Activated T-helper 1 cell treated with anti-CD3 and anti-CD28 coated beads, Interleukin-2, amount 50 U/mL, for 16 hours (primary cell): ENCODE data around the gene DHRS1.

Experiments used
- DNase-seq, 2 donors: peaks; one replicate each; pipeline ENCODE4 v3.0.0-alpha.2; 2020; ENCODE audit warnings: low read depth in 1 of 2, low spot score in 1 of 2

The DHRS1 gene

DNA sequence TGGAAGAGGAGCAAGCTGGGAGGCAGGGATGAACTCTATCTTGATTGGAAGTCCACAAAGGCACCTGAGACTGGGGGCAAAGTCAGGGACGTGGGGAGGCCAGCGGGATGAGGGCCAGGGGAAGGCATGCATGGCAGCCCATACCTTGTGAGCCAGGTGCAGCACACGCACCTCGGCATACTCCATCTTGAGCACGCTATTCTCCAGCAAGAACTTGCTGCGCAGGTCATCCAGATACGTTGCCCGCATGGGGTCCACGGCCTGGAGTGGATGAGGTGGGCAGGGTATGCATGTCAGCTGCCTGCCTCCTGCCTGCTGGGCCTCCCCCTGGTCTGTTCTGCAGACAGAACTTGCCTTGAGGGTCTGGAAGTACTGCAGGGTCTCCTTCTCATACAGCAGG, 32.1 kb downstream of the DHRS1 start:
- DNase-seq: no peak

DNA sequence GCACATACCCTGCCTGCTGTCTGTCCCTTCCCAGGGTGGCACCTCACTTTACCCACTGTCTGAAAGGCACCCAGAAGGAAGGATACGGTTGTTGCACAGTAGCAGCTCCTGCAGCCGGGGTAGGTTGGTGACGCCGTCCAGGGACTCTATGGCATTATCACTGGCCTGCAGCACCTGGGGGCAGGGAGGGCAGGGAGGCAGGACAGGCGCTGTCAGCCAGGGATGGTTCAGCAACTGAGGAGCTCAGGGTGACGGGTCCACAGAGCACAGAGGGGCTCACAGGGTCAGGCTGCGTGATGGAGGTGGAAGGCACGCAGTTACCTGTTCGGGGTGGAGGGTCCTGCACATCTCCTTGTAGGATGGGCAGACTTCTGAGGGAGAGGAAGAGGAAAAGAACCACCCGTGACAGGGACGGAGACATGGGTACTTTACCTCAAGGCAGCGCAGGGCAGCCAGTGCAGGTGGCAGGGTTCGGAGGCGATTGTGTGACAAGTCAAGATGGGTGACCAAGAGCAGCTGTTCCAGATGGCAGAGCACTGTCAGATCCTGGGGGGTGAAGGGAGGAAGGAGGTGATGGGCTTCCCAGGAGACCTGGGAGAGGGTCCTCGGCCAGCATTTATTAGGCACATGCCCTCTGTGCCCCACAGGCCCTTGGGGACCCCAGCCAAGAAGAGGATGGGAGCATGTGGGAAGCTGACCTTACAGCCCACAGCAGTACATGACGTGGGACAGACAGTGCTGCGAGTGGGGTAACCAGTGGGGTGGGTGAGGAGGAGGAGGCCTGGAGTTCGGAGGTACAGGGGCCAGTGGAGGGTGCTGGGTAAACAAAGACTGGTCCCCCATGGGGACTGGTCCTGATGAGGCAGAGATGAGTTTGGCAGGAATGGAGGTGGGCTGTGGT, 33.0 kb downstream of the DHRS1 start:
- no peak for DNase-seq

DNA sequence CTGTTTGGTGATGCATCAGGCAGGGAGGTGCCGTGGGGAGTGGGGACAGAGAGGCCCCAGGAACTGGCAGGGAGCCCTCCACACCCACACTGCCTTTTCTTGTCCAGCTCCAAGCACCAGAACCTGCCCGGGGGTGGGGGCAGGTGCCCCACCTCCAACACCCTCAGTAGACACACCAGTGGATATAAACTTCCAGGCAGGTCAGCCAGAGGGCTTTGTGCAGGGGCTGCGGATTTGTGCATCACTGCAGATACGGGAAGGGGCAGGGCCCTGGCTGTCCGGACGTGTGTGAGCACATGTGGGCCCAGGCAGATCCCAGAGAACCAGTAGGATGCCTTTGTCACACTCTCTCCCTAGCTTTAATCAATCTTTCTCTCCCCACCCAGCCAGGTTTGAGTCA, 35.3 kb downstream of the DHRS1 start:
- no peak for DNase-seq

DNA sequence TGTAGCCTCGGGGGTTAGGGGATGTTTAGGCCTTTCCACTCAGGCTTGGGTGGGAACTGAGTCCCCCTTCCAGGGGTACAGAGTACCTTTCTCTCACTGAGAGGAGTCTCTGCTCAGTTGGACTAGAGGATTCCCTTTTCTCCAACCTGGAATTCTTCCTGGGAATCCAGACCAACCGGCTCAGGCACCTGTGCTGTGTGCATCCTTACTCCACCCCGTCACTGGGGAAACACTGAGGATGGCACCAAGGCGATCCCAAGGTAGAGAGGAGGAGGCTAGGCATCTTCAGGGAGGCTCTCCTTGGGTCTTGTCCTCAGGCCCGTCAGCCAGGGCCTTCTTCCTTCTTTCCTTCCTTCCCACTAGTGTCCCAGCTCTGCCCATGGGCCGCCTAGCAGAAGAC, 35.7 kb downstream of the DHRS1 start:
- no peak for DNase-seq

DNA sequence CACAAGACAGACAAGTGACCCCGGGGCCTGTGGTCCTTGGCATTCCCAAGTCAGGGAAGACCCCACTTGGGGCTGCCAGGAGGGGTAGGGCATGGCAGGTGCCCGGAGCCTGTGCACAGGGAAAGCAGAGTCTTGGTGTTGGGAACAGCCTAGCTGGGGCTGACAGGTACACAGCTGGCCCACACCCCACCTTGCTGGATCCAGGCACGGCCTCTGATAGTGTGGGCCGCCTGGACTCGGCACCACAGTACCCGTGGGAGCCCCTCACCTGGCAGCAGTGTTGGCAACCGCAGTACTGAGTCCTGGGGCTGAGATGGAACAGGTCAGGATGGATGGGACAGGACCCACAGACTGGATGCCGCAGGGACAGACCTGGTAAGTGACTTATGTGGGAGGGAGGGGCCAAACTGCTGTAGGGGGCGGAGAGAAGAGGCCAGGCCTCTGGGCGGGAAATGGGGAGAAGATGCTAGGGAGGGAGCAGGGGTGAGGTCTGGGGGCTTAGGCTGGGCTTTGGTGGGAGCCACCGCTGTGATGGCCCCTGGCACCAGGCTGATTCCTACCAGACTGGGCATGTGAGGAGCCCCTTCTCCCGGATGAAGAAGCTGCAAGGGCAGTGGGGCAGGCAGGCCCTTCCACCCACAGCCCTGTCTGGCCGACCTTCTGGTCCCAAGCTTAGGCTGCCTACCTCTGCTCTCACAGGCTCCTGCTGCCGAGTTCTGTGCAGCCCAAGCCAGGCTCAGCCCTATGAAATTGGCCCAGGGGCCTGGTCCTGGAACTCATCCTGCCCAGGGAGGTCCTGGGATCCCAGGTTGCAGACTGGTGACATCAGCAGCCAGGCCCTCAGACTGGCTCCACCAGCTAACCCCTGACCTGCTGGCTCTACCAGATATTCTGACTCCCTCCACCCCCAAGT, 36.5 kb downstream of the DHRS1 start, which contains the start of gene TGM1:
TGM1 (minus strand) TSS at position 357 of the 913 bp plus-strand sequence. CDS start 825 bp downstream, outside the sequence.
- no peak for DNase-seq

DNA sequence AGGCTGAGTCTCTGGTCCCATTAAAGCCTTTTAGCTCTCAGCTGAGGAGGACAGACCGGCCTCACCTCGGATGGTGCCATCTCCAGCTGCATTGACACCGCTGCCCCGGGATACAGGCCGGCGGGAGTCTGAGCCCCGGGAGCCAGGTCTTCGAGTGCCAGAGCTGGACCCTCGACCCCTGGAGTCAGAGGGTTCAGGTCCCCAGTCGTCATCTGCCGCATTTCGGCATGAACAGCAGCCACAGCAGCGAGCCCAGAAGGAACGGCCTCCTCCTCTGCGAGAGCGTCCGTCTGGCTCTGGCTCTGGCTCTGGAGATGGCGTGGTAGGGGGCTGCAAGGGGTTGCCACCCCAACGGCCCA, 37.6 kb downstream of the DHRS1 start:
- DNase-seq: no peak

DNA sequence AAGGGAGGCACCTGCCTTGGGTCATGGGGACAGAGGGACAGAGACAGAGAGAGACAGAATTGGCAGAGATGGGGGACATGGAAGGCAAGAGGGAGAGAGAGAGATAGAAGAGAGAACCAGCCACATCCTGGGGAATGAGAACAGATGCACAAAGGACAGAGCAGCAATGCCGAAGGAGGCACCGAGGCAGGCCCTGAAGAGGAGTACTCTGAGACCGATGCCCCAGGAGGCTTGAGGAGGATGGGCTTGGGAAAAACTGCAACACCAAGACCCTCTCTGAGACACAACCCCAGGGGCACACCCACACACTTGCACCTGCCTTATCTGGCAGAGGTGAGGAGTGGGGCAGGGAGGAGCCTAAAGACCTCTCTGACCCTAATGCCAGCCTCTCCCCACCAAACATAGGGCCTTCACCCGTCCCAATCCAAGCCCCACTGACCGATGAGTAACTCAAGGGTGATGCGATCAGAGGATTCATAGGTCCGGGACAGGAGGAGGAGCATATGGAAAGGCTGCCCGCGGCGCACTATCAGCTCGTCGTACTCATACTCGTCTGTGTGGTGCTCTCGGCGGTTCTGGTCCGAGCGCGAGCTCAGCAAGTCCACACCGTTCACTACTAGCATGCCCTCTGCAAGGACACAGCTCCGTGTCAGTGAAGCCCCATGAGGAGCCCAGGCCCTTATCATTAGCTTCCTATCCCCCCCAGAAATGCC, 38.2 kb downstream of the DHRS1 start:
- no peak for DNase-seq

DNA sequence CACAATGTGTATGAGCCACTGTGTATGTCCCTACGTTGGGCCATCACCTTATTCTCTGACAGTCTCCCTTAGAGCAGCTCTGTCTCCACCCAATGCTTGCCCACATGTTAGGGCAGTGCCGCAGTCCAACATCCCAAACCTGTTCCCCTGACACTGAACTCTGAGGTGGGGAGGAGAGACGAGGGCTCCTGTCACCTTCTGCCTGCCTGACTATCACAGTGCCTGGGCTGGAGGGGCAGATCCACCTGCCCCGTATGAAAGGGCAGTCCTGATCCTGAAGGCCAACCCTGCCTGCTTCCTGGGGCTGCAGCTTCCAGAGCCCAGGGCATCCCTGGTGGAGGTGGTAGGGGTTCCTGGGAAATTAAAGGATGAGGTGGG, 38.8 kb downstream of the DHRS1 start:
- DNase-seq: no peak

DNA sequence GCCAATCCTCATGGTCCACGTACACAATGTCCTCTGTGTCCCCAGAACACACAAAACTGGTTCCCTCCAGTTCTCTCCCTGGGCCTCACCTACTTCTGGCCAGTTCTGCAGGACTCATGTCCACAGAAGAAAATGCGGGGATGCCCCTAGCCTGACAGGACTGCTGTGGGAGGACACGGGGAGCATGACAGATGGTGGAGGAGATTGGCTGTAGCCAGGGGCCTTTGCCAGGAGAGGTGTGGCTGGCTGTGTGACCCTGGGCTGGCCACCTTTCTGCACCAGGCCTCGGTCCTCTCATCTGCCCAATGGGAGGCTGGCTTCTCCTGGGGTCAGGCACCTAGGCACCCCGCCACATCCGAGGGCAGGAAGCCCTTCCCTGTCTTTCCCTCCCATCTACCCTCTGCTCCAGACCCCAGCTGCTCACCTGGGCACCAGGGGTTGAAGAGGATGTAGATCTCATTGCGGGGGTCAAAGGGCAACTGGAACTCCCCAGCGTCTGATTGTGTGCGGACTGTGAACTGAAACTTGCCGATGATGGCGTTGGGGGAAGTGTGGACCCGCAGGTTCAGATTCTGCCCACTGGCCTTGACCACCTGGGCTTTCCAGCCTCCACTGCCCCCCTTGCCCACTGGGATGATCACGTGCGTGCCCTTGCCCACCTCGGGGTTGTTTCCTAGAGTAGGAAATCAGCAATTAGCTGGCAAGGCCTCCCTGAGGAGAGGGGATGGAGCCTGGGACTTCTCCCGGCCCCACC, 39.4 kb downstream of the DHRS1 start:
- no peak for DNase-seq

DNA sequence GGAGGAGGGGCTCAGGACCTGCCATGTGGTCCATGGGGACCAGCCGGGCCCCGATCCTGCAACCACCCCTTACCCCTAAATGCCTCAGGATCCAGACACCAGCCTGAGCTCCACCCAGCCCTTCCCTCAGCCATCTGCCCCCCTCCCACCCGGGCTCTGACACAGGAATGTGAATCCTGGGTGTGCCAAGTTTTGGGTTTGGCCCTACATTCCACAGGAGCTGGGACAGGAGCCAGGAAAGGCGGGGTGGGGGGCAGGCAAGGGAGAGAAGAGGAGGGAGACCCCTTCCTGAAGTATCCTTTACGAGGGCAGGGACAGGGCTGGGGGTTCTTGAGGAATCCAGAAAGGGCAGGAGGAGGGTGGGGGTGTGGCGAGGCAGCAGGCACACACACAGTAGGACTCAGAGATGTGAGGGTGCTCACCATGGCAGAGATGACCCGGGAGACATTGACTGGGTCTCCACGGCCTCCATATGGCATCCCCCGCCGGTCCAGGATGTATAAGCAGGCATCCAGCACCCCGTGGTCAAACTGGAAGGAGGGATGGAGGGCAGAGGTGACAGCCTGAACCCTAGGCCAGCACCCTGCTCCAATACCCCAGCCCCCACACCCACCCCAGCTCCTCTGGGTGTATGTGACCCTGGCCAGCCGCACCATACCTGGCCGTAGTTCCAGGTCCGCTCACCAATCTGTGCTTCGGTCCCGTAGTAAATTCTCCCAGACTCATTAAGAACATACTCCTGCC, 40.1 kb downstream of the DHRS1 start:
- DNase-seq: no peak

DNA sequence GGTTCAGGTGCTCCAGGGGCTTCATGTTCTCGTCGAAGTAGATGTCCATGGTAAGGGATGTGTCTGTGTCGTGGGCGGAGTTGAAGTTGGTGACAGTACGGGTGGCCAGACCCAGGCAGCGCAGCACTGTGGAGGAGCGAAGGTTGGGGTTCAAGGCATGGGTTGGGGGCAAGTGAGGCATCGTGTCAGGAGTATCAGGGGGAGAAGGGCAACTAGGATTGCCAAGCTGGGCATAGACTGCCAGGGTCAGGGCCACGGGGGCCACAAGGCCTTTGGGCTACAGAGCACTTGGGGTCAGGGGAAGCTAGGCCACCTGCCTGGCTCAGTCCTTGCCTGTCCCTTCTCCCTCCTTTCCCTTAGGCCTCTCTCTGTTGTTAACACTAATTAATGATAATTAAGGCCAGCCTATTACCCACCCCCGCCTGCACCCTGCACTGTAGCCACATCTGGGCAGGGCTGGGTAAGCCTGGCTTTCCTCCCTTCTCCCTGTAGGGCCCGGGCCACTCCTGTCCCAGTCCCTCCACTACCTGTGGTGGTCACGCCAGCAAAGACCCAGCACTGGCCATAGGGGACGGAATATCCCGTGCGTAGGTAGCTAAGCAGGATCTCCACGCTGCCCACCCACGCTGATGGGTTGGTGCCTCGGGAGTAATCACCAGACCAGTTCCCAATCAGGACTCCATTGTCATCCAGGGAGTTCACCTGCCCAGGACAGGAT, 40.9 kb downstream of the DHRS1 start:
- no peak for DNase-seq

DNA sequence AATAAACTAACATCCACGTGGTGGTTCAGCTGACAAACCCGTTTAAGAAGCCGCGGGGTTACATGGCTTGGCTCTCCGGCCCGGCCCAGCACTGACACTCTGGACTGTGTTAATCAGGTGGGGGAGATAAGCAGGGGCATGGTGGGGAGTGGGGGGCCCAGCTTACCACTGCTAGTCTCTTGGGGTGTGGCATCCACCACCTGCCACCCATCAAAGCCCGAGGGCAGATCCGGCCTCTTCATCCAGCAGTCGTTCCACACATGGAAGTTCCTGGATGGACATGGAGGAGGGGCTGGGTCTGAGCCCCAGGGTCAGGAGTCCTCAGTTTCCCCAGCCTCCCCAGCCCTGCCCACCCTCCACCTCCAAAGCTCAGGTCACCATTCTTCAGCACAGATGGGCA, 41.5 kb downstream of the DHRS1 start:
- no peak for DNase-seq

DNA sequence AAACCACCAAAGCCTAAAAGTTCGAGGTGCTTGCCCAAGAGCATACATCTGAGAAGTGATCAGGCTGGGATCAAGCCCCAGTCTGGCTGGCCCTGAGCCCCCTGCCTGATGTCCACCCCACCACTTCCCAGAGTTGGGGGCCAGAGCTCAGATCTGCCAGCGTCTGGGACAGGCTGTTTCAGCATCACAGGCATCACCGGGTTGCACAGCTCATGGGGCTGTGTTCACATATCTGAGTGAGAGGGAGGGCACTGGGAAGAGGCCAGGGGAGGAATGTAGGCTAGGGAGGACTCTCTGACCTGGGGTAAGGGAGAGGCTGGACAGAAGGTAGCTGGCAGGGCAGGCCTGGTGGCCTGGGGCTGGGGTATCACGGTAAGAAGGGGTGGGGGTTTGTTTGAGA, 42.6 kb downstream of the DHRS1 start:
- no peak for DNase-seq

DNA sequence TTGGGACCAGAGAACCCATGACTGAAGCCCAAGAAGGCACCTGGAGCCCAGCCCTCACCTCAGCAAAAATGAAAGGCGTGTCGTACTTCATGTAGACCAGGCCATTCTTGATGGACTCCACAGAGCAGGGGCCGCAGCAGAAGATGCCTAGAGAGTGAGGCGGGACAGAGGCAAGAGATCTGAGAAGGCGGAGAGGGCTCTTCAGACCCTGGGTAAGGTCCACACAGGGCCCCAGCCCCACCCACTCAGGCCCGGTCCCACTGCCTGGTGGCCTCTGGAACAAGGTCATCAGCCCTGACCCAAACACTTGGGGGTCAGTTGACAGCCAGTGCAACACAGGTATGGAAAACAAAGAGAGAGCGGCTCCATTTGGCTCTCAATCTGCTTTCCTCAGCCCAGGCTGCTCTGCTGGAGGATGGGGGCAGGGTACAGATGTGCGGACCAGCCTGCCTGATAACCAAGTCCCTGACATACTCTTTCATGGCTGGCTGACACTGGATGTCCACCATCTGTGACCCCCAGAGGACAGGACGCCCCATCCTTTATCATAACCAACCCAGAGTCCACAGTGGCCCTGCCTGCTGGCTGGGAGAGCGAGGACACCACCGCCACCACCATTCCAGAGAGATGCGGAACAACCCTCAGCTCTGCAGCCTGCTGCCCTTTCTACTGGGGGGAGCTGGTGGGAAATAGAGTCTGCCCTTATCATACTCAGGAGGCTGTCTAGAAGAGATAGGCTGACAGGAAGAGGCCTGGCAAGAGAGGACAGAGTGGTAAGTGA, 43.5 kb downstream of the DHRS1 start:
- DNase-seq: no peak

DNA sequence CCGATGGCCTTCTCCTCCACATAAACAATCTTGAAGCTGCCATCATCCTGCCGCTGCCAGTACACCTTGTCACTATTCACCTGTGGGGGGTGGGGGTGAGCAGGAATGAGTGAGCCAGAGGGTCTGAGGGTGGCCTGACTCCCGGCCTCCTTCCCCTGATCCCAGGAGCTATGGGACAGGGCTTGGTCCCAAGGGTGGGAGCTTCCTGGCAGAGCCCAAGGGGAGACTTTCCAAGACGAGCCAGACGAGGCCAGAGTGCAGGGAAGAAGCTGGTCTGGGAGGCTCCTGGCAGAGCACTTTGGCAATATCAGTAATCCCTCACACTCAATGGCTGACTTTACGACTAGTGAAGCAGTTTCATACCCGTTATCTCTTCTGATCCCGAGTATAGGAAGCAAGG, 44.1 kb downstream of the DHRS1 start:
- no peak for DNase-seq

DNA sequence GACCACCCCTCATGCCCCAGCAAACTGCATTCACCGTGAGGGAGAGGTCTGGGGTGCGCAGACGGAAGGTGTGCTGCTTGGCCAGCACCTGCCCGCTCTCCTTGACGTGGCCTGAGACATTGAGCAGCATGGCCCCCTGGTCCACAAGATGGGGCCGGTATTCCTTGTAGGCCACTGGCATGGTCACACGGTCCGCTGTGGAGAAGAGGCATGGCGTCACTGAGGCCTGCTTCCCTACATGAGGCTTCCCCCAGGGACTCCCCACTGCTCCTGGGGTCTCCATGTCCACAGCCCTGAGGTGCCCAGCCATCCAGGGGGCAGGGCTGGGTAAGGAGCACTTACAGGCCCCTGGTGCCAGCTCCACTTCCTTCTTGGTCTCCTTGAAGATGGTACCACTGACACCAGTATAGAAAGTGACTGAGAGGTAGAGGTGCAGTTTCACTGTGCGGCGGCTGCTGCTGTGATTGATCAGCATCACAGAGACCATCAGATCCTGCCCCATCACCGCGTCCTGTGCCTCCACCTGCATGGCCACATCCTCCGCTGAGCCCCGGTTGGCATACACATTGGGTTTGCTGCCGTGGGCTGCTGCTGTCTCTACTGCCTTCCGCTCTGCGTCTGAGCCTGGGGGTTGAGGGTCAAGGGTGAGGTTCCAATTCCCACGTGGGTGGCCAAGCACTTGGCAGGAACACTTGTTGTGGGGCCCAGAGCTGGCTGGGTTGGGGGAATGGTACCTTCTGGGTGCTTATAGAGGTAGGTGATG, 44.8 kb downstream of the DHRS1 start:
- no peak for DNase-seq

DNA sequence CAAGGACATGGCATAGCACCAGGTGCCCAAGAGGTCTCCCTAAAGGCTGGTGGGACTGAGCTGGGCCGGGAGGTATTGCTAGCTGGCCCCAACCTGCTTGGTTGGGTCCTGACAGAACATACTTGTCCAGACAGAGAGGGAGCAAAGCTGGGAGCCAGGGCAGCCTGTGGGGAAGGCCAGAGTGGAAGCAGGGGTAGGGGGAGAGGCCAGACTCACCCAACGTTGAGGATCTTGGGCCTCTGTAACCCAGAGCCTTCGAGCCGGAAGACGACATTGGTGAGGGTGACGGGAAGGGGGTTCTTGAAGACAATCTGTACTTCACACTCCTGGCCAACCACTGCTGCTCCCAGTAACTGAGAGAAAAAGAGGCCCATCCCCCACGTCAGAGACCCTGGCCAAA, 45.6 kb downstream of the DHRS1 start:
- no peak for DNase-seq
